ENCODE data around the gene TLE4. TPM values are rescaled to one million over a fixed set of nuclear protein-coding genes. Genes with fewer than 3 reads are reported as not detected.

Gene TLE4
- total and polyA plus RNA-seq, 10 of the 15 experiments (the other 5 are each of a cell fraction or from before 2014, with no cell fraction given), result 5.3 to 53.3 (median 23.3) TPM

- TF ChIP-seq NKRF (conservative IDR thresholded peaks at IDR 0.05), result no peak
- TF ChIP-seq E4F1 (IDR thresholded peaks at IDR 0.05; ENCODE audit: borderline replicate concordance, partially characterized antibody), result no peak
- no peak for TF ChIP-seq MLLT1 (IDR thresholded peaks at IDR 0.05)
- TF ChIP-seq HDAC6 (IDR thresholded peaks at IDR 0.05; ENCODE audit: unreplicated experiment), result no peak
- TF ChIP-seq SMARCA5 (IDR thresholded peaks at IDR 0.05), result no peak
- TF ChIP-seq SRF (IDR thresholded peaks at IDR 0.05; ENCODE audit: low read depth in 2 of 2, low read length in 2 of 2), result no peak
- no peak for TF ChIP-seq STAT3 (IDR thresholded peaks at IDR 0.05; ENCODE audit: low read depth, low read length)
- no peak for TF ChIP-seq EP300 (IDR thresholded peaks at IDR 0.05; ENCODE audit: borderline replicate concordance in 1 of 2, control insufficient read depth in 1 of 2, low read depth in 2 of 2, low read length in 2 of 2)
- no peak for TF ChIP-seq TCF7 (IDR thresholded peaks at IDR 0.05; ENCODE audit: borderline replicate concordance)
- TF ChIP-seq POLR2AphosphoS2 (IDR thresholded peaks at IDR 0.05; ENCODE audit: low read depth, low read length), result no peak
- no peak for TF ChIP-seq IKZF2 (IDR thresholded peaks at IDR 0.05)
- no peak for TF ChIP-seq SUPT20H (IDR thresholded peaks at IDR 0.05; ENCODE audit: borderline replicate concordance, control insufficient read depth, low read depth, low read length)
- no peak for TF ChIP-seq ATF3 (IDR thresholded peaks at IDR 0.05; ENCODE audit: borderline replicate concordance, extremely low read depth, low read depth, low read length)
- TF ChIP-seq CHD1 (IDR thresholded peaks at IDR 0.05; ENCODE audit: low read depth, low read length), result no peak
Measured at GRCh38 chr9:79667120-79667519, 95.4 kb downstream of the TLE4 start (continued).
